ENCODE data around the gene SPEM1. TPM values are rescaled to one million over a fixed set of nuclear protein-coding genes. Genes with fewer than 3 reads are reported as not detected.
"Not testable (repeated sequence)": the region's sequence is repeated elsewhere in the genome, so short reads cannot be mapped to it uniquely, and the experiment has no call there.

Gene SPEM1
- total and polyA plus RNA-seq, 7 experiments from 2014 or later = not detected

DNA sequence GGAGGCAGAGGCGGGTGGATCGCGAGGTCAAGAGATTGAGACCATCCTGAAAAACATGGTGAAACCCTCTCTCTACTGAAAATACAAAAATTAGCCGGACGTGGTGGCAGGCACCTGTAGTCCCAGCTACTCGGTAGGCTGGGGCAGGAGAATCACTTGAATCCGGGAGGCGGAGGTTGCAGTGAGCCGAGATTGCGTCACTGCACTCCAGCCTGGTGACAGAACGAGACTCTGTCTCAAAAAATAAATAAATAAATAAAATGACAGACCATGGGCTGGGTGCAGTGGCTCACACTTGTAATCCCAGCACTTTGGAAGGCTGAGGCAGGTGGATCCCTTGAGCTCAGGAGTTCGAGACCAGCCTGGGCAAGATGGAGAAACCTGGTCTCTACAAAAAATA, 49.7 kb downstream of the SPEM1 start:
- peaks cover 11 to 48% (median 26%) of the 10 kb centered on the region in 7 donors for H3K4me1 Mint-ChIP-seq
- H3K9me3 ChIP-seq (ENCODE audit: control insufficient read depth in 2 of 3, low read length in 3 of 3); H3K27me3 Mint-ChIP-seq; H3K27me3 ChIP-seq (ENCODE audit: control insufficient read depth in 2 of 2, insufficient read depth in 2 of 2, low read length in 2 of 2); H3K27ac Mint-ChIP-seq; H3K4me3 ChIP-seq (ENCODE audit: low read length); DNase-seq; ATAC-seq; H3K27ac ChIP-seq (ENCODE audit: low read depth, low read length); CTCF ChIA-PET; H3K4me1 ChIP-seq (ENCODE audit: control insufficient read depth in 2 of 2, insufficient read depth in 2 of 2, low read length in 2 of 2); intact Hi-C loops (cut with micrococcal nuclease); H3K4me3 Mint-ChIP-seq; H3K9me3 Mint-ChIP-seq; H3K36me3 Mint-ChIP-seq: not testable (repeated sequence)
- H3K36me3 ChIP-seq (ENCODE audit: control insufficient read depth in 2 of 3, insufficient read depth in 3 of 3, low read length in 3 of 3) = peaks cover 0 to 33% (median 8%) of the 10 kb centered on the region in 3 experiments
- POLR2A ChIA-PET = interaction anchor here (1.3 to 12.3 kb wide), 4 partner anchors 10 to 32 kb away, joined by 3 to 199 read pairs (median 12); partner anchors contain the start of gene ZBTB4

DNA sequence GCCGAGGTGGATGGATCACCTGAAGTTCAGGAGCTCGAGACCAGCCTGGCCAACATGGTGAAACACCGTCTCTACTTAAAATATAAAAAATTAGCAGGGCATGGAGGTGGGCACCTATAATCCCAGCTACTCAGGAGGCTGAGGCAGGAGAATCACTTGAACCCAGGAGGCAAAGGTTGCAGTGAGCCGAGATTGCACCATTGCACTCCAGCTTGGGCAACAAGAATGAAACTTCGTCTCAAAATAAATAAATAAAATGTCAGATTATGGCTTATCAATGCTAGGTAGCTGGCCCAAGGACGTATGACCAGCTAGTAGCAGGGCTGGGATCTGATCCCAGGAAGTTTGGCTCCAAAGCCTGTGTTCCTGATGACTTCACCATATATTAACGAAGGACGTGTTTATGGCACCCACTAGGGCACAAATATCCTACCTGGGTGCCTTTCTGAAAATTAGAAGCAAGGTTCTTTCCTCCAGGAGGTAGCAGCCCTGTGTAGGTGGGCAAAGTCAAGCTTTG, 50.4 kb downstream of the SPEM1 start:
- Mint-ChIP-seq H3K4me1 (peaks cover 12 to 53% (median 29%) of the 10 kb centered on the region in 7 donors), H3K27ac (peak overlapping the region in 1 of 9 donors; percentile 54)
- intact Hi-C loops (cut with micrococcal nuclease); H3K9me3 ChIP-seq (ENCODE audit: control insufficient read depth in 2 of 3, low read length in 3 of 3); H3K4me3 Mint-ChIP-seq; H3K27me3 Mint-ChIP-seq; H3K36me3 Mint-ChIP-seq; H3K27me3 ChIP-seq (ENCODE audit: control insufficient read depth in 2 of 2, insufficient read depth in 2 of 2, low read length in 2 of 2); H3K9me3 Mint-ChIP-seq; H3K27ac ChIP-seq (ENCODE audit: low read depth, low read length); ATAC-seq; DNase-seq; H3K4me3 ChIP-seq (ENCODE audit: low read length); H3K4me1 ChIP-seq (ENCODE audit: control insufficient read depth in 2 of 2, insufficient read depth in 2 of 2, low read length in 2 of 2): not testable (repeated sequence)
- POLR2A ChIA-PET = interaction anchor here (1.3 to 12.3 kb wide), 5 partner anchors 9 to 33 kb away, joined by 3 to 199 read pairs (median 15); partner anchors contain the start of genes POLR2A and ZBTB4
- CTCF ChIA-PET = interaction anchor here (1.4 kb wide), 1 partner anchor 34 kb away, joined by 3 read pairs; no protein-coding TSS in a partner anchor
- peaks cover 0 to 31% (median 8%) of the 10 kb centered on the region in 3 experiments for H3K36me3 ChIP-seq (ENCODE audit: control insufficient read depth in 2 of 3, insufficient read depth in 3 of 3, low read length in 3 of 3)

Other genes starting within 250 kb of the SPEM1 start
Only the 30 nearest of the 39 such genes appear.
- gene GABARAP, start 177.9 kb upstream of the SPEM1 start, total RNA-seq = 100 to 1,000 TPM; 214 to 427 (median 286) TPM
- gene GABARAP, start 177.9 kb upstream of the SPEM1 start, polyA plus RNA-seq = 100 to 1,000 TPM; 656 to 950 TPM
- 100 to 1,000 TPM in 4 of 5 experiments, 10 to 100 TPM in 1; 96.8 to 173 (median 133) TPM for gene CTDNEP1, start 168.6 kb upstream of the SPEM1 start, total RNA-seq
- gene CTDNEP1, start 168.6 kb upstream of the SPEM1 start, polyA plus RNA-seq = 10 to 100 TPM; 38.3 to 45.4 TPM
- gene ELP5, start 168.1 kb upstream of the SPEM1 start, total RNA-seq = 10 to 100 TPM; 26.9 to 49.1 (median 32.9) TPM
- 10 to 100 TPM; 60.4 to 89.9 TPM for gene ELP5, start 168.1 kb upstream of the SPEM1 start, polyA plus RNA-seq
- gene CLDN7, start 157.8 kb upstream of the SPEM1 start, total RNA-seq = 1 to 10 TPM in 2 of 5 experiments, under 1 TPM in 3; 0.29 to 3.8 (median 0.81) TPM
- 1 to 10 TPM; 1.7 to 2.9 TPM for gene CLDN7, start 157.8 kb upstream of the SPEM1 start, polyA plus RNA-seq
- not detected for gene SLC2A4, start 138.6 kb upstream of the SPEM1 start, total RNA-seq
- not detected for gene SLC2A4, start 138.6 kb upstream of the SPEM1 start, polyA plus RNA-seq
- gene YBX2, start 125.7 kb upstream of the SPEM1 start, total RNA-seq = under 1 TPM in 3 of 5 experiments, not detected in 2; 0.27 to 0.64 (median 0.40) TPM
- gene YBX2, start 125.7 kb upstream of the SPEM1 start, polyA plus RNA-seq = not detected
- gene EIF5A, start 112.7 kb upstream of the SPEM1 start, total RNA-seq = 100 to 1,000 TPM; 237 to 666 (median 453) TPM
- gene EIF5A, start 112.7 kb upstream of the SPEM1 start, polyA plus RNA-seq = 100 to 1,000 TPM; 158 to 558 TPM
- 100 to 1,000 TPM in 3 of 5 experiments, 10 to 100 TPM in 2; 72.6 to 145 (median 107) TPM for gene GPS2, start 105.0 kb upstream of the SPEM1 start, total RNA-seq
- 100 to 1,000 TPM in 1 of 2 donors, 10 to 100 TPM in 1; 80.1 to 134 TPM for gene GPS2, start 105.0 kb upstream of the SPEM1 start, polyA plus RNA-seq
- 10 to 100 TPM; 42.6 to 92.6 (median 50.1) TPM for gene NEURL4, start 91.0 kb upstream of the SPEM1 start, total RNA-seq
- 1 to 10 TPM; 1.1 to 2.5 TPM for gene NEURL4, start 91.0 kb upstream of the SPEM1 start, polyA plus RNA-seq
- 100 to 1,000 TPM; 482 to 708 (median 599) TPM for gene ACAP1, start 83.8 kb upstream of the SPEM1 start, total RNA-seq
- 100 to 1,000 TPM; 234 to 337 TPM for gene ACAP1, start 83.8 kb upstream of the SPEM1 start, polyA plus RNA-seq
- gene KCTD11, start 68.2 kb upstream of the SPEM1 start, total RNA-seq = 10 to 100 TPM in 1 of 5 experiments, 1 to 10 TPM in 4; 2.7 to 13.7 (median 4.0) TPM
- gene KCTD11, start 68.2 kb upstream of the SPEM1 start, polyA plus RNA-seq = 1 to 10 TPM in 1 of 2 donors, under 1 TPM in 1; 0.83 to 1.1 TPM
- not detected for gene TMEM95, start 65.2 kb upstream of the SPEM1 start, total RNA-seq
- not detected for gene TMEM95, start 65.2 kb upstream of the SPEM1 start, polyA plus RNA-seq
- 10 to 100 TPM in 4 of 5 experiments, 1 to 10 TPM in 1; 1.5 to 23.4 (median 13.9) TPM for gene TNK1, start 39.2 kb upstream of the SPEM1 start, total RNA-seq
- gene TNK1, start 39.2 kb upstream of the SPEM1 start, polyA plus RNA-seq = 1 to 10 TPM; 5.8 to 7.4 TPM
- 100 to 1,000 TPM in 1 of 5 experiments, 10 to 100 TPM in 4; 74.8 to 142 (median 85.0) TPM for gene PLSCR3, start 25.8 kb upstream of the SPEM1 start, total RNA-seq
- 100 to 1,000 TPM; 162 to 212 TPM for gene PLSCR3, start 25.8 kb upstream of the SPEM1 start, polyA plus RNA-seq
- 10 to 100 TPM; 31.5 to 58.5 (median 48.2) TPM for gene TMEM256, start 16.2 kb upstream of the SPEM1 start, total RNA-seq
- 10 to 100 TPM; 45.2 to 64.9 TPM for gene TMEM256, start 16.2 kb upstream of the SPEM1 start, polyA plus RNA-seq
- 10 to 100 TPM in 3 of 5 experiments, 1 to 10 TPM in 2; 1.6 to 17.8 (median 11.9) TPM for gene NLGN2, start 12.5 kb upstream of the SPEM1 start, total RNA-seq
- gene NLGN2, start 12.5 kb upstream of the SPEM1 start, polyA plus RNA-seq = under 1 TPM; 0.20 to 0.28 TPM
- gene SPEM2, start 5.3 kb downstream of the SPEM1 start, total RNA-seq = not detected
- not detected for gene SPEM2, start 5.3 kb downstream of the SPEM1 start, polyA plus RNA-seq
- gene SPEM3, start 8.5 kb downstream of the SPEM1 start, total RNA-seq = not detected
- not detected for gene SPEM3, start 8.5 kb downstream of the SPEM1 start, polyA plus RNA-seq
- 10 to 100 TPM in 3 of 5 experiments, 1 to 10 TPM in 2; 8.2 to 19.1 (median 16.5) TPM for gene TMEM102, start 15.1 kb downstream of the SPEM1 start, total RNA-seq
- gene TMEM102, start 15.1 kb downstream of the SPEM1 start, polyA plus RNA-seq = 10 to 100 TPM in 1 of 2 donors, 1 to 10 TPM in 1; 8.5 to 26.1 TPM
- gene FGF11, start 19.2 kb downstream of the SPEM1 start, total RNA-seq = 10 to 100 TPM in 1 of 5 experiments, 1 to 10 TPM in 4; 2.8 to 39.7 (median 3.4) TPM
- gene FGF11, start 19.2 kb downstream of the SPEM1 start, polyA plus RNA-seq = under 1 TPM in 1 of 2 donors, not detected in 1; 0.09 TPM
- 10 to 100 TPM in 1 of 5 experiments, 1 to 10 TPM in 4; 6.0 to 14.6 (median 7.2) TPM for gene CHRNB1, start 24.7 kb downstream of the SPEM1 start, total RNA-seq
- 10 to 100 TPM; 14.9 to 24.8 TPM for gene CHRNB1, start 24.7 kb downstream of the SPEM1 start, polyA plus RNA-seq
- 10 to 100 TPM; 30.3 to 89.2 (median 64.1) TPM for gene ZBTB4, start 59.3 kb downstream of the SPEM1 start, total RNA-seq
- gene ZBTB4, start 59.3 kb downstream of the SPEM1 start, polyA plus RNA-seq = 10 to 100 TPM; 15.3 to 25.5 TPM
- gene SLC35G6, start 61.1 kb downstream of the SPEM1 start, total RNA-seq = under 1 TPM in 1 of 5 experiments, not detected in 4; 0.16 TPM
- not detected for gene SLC35G6, start 61.1 kb downstream of the SPEM1 start, polyA plus RNA-seq
- gene POLR2A, start 64.0 kb downstream of the SPEM1 start, total RNA-seq = 100 to 1,000 TPM; 165 to 501 (median 225) TPM
- gene POLR2A, start 64.0 kb downstream of the SPEM1 start, polyA plus RNA-seq = 10 to 100 TPM; 43.6 to 82.4 TPM
- 10 to 100 TPM; 27.3 to 82.4 (median 36.9) TPM for gene TNFSF12, start 128.7 kb downstream of the SPEM1 start, total RNA-seq
- gene TNFSF12, start 128.7 kb downstream of the SPEM1 start, polyA plus RNA-seq = 10 to 100 TPM; 25.4 to 36.1 TPM
- 10 to 100 TPM in 1 of 5 experiments, 1 to 10 TPM in 4; 2.0 to 45.6 (median 4.4) TPM for gene TNFSF13, start 138.4 kb downstream of the SPEM1 start, total RNA-seq
- 1 to 10 TPM; 1.1 to 1.5 TPM for gene TNFSF13, start 138.4 kb downstream of the SPEM1 start, polyA plus RNA-seq
- gene SENP3, start 141.6 kb downstream of the SPEM1 start, total RNA-seq = 10 to 100 TPM; 35.0 to 43.8 (median 40.8) TPM
- gene SENP3, start 141.6 kb downstream of the SPEM1 start, polyA plus RNA-seq = 10 to 100 TPM; 13.2 to 20.6 TPM
- gene CD68, start 159.3 kb downstream of the SPEM1 start, total RNA-seq = 100 to 1,000 TPM in 1 of 5 experiments, 10 to 100 TPM in 2, 1 to 10 TPM in 2; 6.8 to 176 (median 18.8) TPM
- under 1 TPM; 0.12 to 0.21 TPM for gene CD68, start 159.3 kb downstream of the SPEM1 start, polyA plus RNA-seq
- gene MPDU1, start 163.5 kb downstream of the SPEM1 start, total RNA-seq = 10 to 100 TPM; 25.4 to 79.8 (median 31.4) TPM
- 10 to 100 TPM; 39.1 to 52.3 TPM for gene MPDU1, start 163.5 kb downstream of the SPEM1 start, polyA plus RNA-seq
- 1 to 10 TPM in 2 of 5 experiments, under 1 TPM in 3; 0.44 to 1.6 (median 0.56) TPM for gene SOX15, start 169.8 kb downstream of the SPEM1 start, total RNA-seq
- not detected for gene SOX15, start 169.8 kb downstream of the SPEM1 start, polyA plus RNA-seq

All from naive thymus-derived CD4-positive, alpha-beta T cell (primary cell).